HG02759 (cell line): ENCODE data around the gene MBP.

Experiments
- ATAC-seq: cut with Tn5 transposase; IDR thresholded peaks from one replicate; pipeline ENCODE4 v1.9.1; 2021; ENCODE audit warnings: mild to moderate bottlenecking, moderate library complexity; ENCODE audit not compliant: unreplicated experiment

MBP gene

DNA sequence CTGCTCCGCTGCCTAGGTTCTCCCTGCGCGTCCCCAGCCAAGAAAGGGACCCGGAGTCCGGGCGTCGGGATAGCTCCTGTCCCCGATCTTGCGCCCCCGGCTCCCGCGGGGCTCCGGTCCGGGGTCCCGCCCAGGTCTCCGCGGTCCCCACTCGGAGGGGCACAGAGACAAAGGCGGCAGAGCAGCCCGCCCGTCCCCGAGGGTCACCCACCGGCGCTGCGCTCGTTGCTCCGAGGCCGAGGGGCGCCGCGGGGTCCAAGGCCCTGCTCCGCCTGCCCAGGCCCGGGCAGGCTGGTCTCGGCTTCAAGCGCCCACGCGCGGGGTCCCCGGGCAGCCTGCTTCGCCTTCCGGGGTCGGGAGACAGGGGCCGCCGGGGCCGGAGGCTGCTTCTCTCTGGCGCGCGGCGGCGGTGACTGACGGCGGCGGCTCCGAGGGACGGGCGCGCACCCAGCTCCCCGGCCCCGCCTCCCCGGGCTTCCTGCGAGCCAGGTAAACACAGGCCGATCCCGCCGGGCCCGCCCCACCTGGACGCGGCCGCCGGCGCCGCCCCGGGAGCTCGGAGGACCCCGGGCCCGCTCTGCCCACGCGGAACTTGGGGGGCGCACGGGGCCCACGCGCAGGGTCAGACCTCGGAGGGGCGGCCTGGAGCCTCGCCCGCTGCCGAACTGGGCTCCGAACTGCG is at the start of gene MBP:
Gene MBP, minus strand, starts transcription at position 415 of the 682 bp plus-strand sequence. CDS start 27,522 bp downstream, outside the sequence.
- peak; percentile 65 for ATAC-seq

DNA sequence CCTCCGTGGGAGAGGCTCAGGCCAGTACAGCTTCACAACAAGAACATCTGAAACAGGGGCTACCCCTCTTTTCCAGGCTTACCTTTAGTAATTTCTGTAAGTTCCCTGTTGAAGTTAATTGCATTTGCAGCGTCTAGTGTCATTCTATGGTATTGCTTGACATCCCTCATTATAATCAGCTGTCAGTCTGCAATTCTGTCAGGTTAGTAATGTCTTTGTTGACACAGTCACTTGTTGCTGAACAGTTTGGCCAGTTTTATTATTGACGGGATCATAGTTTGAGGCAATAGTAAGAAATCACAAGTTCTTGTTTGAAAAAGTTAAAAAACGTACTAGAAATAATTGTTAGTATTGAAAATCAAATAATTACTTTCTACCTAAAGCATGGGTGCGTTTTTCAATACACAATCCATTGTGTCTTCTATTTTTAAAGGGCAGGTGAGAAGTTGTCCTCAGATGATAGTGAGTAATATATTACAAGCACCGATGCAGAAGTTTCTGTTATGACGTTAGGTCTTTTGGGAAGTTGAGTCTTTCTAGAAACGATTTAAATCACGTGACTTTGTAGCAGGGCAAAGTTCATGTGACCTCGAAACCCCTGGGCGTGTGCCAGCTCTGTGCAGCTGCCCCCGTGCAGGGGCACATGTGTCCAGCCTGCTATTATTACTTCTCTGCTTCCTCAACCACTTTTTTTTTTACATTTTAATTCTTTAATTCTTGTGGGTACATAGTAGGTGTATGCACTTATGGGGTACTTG is 49.5 kb upstream of the MBP start:
- no peak for ATAC-seq

DNA sequence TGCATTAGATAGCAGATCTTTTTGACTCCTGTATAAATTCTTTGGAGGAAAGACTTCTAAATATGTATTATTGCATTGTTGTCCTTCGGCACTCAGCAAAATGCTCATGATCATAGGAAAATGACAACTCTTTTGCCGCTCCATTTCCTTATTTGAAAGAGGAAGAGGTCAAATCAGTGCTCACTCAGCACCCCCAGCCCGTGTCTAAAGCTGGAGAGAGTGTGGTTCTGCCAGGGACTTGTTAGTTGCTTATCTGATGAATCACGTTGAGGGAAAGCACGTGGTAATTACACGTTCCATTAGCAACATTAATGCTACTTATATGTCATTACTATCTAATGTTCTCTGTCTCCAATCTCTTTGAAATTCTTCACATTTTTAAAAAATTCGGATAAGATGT is 46.0 kb upstream of the MBP start:
- no peak for ATAC-seq

DNA sequence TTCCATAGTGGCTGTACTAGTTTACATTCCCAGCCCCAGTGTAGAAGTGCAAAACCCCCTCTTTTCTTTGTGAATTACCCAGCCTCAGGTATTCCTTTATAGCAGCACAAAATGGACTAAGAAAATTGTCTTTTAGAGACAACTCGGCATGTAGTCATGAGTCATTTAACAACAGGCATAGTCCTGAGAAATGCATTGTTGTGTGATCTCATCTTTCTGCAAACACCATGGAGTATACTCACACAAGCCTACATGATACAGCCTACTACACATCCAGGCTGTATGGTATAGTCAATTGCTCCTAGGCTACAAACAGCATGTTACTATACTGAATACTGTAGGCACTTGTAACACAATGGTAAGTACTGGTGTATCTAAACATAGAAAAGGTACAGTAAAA is 44.4 kb upstream of the MBP start:
- no peak for ATAC-seq

DNA sequence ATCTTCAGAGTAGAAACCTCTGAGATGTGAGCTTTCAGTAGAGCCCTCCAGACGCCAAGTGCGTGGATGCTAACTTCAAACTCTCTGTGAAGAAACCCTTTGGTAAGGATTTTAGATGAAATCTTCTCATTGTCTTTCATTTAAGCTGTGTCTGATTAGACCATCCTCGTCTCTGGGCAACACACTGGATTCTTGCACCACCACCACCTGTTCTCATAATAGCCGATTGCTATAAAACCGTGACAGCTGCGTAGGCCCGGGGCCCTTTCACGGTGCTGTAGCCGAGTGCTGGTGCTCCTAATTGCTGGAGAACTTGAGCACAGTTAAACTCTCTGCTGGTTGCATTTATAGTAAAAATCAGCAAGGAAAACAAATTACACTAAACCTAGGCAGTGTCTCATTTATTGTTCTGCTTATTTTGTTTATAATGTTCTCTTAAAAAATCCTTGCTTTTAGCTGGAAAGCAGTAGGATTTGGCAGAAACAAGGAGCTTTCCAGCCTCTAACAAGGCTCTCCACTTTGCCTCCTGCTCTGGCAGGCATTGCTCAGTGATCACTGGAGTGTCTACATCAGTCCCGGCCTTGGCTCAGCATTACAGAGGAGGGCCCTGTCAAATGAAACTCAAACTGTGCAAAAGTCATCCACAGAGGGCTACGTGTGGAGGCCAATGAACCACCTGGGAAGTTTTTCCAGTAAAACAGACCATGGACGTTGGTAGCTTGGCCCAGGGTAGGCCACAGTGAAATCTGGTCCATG is 40.9 kb upstream of the MBP start:
- no peak for ATAC-seq

DNA sequence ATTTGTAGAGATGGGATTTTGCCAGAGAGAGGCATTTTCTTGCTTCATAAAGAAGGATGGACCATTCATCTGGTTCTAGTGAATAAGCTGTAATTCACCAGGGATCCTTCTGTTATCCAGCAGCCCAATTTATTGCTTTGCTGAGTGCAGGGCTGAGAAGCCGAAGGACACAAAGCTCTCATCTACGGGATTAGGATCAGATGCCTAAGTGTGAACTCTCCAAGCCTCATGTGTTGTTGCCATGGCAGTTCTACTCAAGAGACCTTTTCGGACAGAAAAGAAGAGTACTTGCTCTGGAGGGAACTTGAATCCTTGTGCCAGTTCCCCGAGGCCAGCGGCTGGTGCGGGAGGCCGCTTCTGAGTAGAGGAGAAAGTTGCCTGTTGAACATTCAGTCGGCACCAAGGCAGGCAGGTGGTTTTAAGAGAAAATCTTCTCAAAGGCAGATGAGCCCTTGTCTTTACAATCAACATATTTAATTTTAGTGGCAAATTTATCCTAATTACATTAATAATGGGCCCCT is 38.4 kb upstream of the MBP start:
- no peak for ATAC-seq

DNA sequence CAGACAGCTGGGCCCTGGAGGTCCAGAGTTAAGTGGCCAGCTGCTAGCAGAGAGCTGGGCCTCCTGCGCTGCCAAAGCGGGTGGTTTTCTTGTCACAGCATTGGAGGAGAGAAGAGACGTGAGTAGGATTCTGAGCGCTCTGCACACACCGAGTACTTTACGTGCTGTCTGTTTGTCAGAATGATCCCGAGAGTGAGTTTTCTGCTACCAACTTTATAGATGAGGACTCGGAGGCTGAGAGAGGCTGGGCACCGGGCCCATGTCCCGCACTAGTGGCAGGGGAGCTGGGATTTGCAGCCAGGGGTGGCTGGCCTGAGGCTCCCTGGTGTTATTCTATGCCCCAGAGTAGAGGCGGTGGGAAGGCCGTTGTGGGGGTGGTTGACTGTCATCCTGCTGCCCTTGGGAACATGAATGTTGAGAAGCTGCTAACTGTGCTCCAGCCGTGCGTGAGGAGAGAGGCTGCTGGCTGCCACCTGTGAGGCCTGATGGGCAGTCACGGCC is 36.3 kb upstream of the MBP start:
- no peak for ATAC-seq

DNA sequence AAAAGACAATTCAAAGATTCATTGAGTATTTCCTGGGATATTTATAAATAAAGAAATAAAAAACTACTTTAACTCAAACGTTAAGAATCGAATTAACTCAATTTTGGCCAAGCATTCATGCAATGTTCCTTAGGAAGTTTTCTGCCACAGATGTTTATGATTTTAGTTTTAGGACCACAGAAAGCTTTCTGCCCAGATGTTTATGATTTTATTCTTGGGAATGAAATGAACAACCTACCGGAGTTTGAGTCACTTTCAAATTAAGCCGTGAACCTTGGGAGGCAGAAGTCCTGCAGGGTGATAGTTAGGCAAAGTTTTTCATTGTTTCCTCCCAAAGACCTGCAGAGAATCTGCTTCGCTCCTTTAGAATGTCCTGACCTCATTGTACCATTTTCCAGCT is 34.7 kb upstream of the MBP start:
- ATAC-seq: no peak

DNA sequence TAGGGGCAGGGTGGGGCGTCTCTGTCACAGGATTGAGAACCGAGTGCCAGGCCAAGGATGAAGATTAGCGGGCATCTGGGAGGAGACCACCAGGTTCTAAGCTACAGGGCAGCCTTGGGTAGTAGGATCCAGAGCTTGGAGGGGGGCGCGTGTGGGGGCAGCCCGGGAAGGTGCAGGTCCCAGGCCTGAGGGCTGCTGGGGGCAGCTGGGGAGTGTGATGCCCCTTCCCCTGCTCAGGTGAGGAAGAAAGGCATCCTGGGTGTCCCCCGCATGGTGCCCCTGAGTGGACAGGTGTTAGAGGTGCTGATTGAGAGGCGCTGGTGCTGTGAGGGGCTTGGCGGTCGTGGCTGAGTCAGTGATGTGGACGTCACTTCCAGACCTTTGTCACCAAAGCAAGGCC is 33.9 kb upstream of the MBP start:
- ATAC-seq: no peak

DNA sequence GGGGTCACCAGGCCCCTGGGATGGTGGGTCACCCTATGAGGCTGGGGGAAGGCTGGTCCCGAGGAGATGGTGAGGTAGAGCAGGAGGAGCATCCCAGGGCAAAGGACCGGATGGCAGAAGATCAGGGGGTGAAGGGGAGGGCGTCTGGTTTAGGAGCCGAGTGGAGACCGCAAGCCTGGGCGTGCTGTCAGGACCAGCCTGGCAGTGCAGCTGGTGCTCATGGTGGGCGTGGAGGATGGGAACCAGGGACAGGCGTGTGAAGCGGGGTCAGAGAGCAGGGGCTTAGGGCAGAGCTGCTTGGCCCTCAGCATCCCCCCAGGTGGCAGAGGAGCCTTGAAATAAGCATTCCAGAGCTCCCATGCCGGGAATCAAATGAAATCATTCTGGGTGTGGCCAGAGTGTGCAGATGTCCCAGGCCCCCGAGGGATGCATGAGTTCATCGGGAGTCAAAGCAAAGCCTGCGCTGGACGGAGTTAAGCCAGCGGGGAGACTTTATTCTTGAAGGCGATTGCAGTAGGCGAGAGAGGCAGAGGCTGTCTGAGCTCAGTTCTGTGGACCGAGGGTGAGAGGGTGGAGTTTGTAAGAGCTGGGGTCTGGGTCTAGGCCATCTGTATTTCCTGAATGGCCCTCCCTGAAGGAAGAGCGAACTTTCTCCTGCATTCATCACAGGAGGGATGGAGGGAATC is 33.1 kb upstream of the MBP start:
- ATAC-seq: no peak

DNA sequence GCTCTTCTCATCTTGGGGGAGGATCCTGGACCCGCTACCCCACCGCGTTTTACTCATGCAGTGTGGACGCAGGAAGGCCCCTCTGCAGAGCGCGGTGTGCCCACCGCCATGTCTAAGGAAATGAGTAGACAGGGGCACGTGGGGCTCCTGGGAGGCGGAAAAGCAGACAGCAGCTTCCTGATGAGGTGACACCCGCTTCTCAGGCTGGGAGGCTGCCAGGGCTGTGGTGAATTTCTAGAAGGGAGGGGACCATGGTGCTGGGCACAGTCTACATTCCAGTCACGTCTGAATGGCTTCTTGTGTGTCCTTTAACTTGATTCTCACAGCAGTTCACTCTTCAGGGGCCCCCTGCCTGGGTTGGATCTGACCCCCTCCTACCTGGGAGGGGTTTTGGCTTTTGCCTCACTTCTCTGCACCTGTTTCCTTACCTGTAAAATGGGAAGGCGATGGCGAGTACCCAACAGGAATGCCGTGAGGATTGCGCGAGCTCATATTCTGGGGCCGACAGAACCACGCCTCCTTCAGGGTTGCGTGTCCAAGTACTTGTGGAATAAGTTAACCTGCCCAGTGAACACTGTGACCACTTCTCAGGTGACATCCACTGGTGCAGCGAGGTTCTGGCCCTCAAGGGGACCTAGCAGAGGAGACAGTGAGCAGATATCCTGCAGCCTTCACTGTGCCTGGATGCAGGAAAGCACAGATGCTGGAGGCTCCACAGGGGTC is 32.3 kb upstream of the MBP start:
- no peak for ATAC-seq

DNA sequence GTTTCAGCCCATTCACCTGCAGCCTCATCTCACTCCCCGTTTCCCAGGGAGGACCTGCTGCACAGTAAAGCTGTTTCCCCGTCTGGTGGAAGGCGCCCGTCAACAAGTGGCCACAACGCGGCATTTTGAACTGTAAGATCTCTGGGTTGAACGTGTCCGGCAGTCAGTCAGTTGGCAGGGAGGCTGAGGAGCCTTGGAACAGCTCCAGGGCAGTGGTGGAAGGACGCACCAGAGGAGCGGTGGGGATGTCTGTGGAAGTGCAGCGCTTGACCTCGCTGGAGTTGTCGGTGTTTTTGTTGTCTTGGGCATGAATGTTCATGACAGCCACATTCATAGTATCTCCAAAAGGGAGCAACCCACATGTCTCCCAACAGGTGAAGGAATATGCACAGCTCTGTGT is 31.4 kb upstream of the MBP start:
- ATAC-seq: no peak

DNA sequence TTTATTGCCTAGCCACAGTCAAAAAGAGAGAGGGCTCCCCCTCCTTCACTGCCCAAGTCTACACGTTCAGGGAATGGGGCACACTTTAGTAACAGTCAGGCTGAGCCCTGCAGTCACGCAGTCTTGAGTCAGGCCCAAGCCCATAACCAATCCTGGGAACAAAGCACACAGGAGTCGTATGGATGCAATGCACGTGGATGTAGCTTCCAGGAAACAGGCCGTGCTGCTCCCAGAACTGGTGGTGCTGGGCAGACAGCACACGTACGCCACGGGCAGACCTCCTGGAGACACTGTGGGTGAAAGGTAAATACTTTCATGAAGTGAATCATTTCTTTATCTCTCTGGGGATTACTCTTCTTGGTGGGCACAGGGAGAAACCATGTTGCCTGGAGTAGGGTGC is 30.0 kb upstream of the MBP start:
- ATAC-seq: no peak

DNA sequence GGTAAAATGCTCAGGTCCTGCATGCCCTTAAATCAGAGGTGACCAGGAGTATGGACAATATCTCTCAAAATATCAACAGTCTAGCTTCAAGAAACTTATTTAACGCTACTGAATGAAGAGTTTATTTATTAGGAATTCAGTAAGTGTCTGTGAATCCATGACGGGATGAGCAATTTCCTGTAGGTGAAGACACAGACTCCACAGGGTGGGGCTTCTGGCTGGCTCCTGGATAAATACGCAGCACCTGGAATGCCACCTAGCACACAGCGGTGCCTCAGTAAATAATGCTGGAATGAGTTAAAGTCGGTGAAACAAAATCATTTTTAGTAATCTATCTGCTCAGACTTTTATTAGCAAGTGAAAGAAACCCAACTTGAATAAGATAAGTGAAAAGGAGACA is 29.4 kb upstream of the MBP start:
- no peak for ATAC-seq

DNA sequence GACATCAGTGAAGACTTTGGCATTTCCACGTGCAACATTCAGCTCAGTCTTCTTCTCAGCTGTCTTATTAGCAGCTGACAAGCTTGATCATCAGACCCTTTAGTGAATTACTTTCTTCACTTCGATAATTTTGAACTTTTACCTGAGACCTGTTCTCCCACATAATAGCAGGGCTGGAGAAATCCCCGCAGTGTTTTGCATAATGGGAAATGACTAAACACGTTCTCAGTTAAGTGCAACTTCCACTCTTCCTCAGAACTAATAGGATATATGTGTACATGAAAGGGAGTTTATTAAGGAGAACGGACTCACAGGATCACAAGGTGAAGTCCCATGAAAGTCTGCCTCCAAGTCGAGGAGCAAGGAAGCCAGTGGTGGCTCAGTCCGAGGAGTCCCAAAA is 28.8 kb upstream of the MBP start:
- ATAC-seq: no peak

DNA sequence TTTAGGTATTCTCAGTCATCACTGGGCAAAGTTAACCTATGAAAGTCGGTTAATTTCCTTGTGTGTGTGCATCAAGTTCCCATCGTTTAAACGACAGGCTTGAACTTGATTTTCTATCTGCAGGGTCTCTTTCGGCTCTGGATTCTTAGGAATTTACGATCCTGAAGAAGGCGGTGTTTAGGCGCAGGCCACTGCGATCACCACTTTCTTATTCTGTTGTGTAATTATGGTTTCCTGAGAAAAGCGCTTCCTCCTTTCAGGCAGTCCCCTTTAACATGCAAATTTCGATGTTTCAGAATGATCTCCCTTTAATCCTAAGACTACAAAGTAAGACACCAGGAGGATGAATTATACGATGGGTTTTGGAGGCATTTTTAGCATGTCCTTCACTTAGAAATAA is 27.9 kb upstream of the MBP start:
- ATAC-seq: no peak

DNA sequence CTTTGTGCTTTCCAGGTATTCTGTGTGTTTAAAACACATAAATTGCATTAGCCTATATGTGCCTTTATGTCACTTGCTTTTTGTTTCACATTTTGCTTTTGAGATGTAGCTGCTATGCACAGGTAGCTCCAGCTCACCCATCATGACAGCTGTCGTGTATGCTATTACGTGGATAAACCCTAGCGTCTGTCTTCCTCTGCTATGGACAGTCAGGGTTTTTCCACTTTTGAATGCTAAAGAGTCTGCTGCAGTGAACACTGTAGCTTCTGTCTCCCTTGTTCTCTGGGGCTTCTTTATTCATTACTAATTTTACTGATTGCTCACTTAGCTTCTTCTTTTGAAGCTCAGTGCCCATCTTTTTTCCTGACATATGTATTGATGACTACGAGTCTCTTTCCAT is 24.7 kb upstream of the MBP start:
- no peak for ATAC-seq

DNA sequence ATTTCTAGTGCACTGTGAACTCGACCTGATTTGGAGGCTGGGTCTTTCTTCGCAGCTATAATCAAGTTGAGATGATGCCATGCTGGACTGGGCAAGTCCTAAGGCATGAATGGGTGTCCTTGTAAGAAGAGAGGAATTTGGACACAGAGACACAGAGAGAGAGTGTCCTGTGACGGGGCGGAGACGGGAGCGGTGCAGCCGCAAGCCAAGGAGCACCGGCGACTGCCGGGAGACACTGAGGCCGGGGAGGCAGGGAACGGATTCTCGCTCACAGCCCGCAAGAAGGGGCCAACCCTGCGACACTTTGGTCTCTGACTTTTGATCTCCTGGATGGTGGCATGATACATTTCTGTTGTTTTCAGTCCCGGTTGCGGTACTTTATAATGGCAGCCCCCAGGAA is 22.4 kb upstream of the MBP start:
- ATAC-seq: no peak

DNA sequence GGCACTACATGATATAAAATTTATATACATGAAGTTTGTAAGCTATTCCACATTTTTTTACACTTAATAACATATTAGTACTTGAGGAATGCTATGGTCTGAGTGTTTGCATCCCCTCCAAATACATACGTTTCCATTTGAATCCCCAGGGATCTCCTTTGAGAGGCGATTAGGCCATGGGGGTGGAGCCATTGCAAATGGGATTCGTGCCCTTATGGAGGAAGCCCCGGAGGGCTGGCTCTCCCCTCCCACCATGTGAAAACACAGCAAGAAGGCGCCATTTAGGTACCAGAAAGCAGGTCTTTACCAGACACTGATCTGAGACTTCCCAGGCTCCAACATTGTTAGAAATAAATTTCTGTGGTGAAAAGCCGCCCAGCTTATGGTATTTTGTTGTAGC is 20.8 kb upstream of the MBP start:
- ATAC-seq: no peak

DNA sequence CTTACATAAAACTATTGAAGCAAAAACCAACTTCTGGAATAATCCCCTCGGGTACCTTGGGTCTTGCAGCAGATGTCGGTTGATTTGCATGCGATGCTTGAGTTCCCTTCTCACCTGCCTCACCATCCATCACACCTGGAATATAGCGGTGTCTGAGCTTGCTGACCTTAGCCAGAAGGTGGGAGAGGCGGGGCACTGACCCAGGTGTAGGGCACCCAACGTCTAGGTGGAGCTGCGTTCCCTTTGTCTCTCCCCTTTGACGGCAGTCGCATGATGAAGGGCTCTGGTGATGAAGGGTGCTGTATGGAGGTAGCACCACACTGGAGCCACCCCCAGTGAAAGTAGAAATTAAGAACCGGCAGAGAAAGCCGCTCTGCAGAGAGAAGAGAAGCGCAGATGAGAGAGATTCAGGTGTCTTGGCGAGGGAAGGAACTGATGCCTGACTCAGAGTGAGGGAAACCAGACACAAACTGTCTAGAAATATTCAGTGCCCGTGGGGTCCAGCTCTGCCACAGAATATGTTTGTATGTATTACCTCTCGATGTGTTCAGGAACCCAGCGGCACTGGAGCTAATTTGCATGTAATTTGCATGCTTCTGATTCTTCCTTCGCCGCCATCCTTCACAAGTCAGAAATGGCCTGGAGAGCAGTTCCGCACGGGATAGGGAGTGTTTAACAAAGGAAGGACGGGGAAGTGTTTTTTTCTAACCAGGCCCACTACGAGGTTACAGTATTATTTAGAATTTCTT is 19.4 kb upstream of the MBP start:
- no peak for ATAC-seq
